ENCODE data around the gene PAWR. TPM values are rescaled to one million over a fixed set of nuclear protein-coding genes. Genes with fewer than 3 reads are reported as not detected.
"Not testable (repeated sequence)": the region's sequence is repeated elsewhere in the genome, so short reads cannot be mapped to it uniquely, and the experiment has no call there.

The PAWR gene
- total RNA-seq, 4 donors from 2014 or later = 54.8 to 159 (median 65.8) TPM

DNA sequence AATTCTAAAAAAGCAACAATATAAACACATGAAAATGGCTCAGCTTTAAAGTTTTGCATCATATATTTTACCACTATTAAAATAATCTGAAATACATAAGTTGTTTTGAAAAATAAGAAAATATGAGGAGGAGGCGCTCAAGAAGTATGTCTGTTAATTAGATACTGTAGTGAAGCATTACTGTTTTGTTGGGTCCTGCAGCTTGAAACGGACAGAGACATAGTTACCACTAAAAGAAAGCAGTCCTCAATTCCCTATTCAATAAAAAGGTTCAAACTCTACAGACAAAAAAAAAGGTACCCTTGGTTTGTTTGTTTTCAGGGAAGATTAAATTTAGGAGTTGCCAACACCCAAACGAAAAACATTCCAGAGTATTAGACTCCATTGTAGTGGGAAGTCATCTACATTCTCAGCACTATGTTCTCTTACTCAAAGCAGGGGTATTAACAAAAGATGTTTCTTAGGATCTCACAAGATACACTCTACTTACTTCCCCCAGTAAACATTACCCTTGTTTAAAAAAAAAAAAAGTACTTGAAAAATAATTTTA lies 3.0 kb downstream of the PAWR start:
- TF ChIP-seq EP300 (IDR thresholded peaks at IDR 0.05) (no peak), POLR2A (IDR thresholded peaks at IDR 0.05) (no peak)
- TF ChIP-seq, protein P1, sequence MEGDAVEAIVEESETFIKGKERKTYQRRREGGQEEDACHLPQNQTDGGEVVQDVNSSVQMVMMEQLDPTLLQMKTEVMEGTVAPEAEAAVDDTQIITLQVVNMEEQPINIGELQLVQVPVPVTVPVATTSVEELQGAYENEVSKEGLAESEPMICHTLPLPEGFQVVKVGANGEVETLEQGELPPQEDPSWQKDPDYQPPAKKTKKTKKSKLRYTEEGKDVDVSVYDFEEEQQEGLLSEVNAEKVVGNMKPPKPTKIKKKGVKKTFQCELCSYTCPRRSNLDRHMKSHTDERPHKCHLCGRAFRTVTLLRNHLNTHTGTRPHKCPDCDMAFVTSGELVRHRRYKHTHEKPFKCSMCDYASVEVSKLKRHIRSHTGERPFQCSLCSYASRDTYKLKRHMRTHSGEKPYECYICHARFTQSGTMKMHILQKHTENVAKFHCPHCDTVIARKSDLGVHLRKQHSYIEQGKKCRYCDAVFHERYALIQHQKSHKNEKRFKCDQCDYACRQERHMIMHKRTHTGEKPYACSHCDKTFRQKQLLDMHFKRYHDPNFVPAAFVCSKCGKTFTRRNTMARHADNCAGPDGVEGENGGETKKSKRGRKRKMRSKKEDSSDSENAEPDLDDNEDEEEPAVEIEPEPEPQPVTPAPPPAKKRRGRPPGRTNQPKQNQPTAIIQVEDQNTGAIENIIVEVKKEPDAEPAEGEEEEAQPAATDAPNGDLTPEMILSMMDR (IDR thresholded peaks at IDR 0.05) = no peak
- Histone ChIP-seq H3K4me1 (peaks cover 0 to 29% (median 1%) of the 10 kb centered on the region in 4 donors), H3K9me3 (no peaks in the 10 kb centered on the region), H3K27ac (peak overlapping the region in 2 of 4 donors; percentile 22 to 89), H3K4me3 (peak overlapping the region in 2 of 4 donors; percentile 15 to 97), H3K27me3 (no peaks in the 10 kb centered on the region), H3K36me3 (no peaks in the 10 kb centered on the region)
- WGBS, 2 donors = 49 to 53% methylated on average over 3 of the region's 3 CpGs
- DNase-seq (ENCODE audit: low spot score in 2 of 2) = no peak

DNA sequence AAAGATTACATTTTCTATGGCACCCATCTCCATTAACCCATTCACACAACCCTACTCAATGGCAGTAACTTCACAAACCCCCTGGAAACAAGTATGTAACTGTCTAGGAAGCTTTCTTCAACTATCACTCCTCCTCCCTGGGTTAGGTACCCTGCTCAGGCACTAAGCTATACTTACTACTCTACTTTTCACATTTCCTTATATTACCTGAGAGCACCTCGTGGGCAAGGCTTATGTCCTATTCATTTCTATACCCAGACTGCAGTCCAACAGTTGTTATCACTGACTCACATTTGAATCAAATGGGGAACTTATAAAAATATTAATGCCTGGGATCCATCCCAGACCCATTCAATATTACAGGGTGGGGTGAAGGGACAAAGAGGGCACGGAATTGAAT lies 4.6 kb downstream of the PAWR start:
- 68 to 74% methylated on average over 2 of the region's 2 CpGs for WGBS, 2 donors
- peaks cover 0 to 20% (median 1%) of the 10 kb centered on the region in 4 donors for H3K4me1 ChIP-seq
- no peak overlapping the region for H3K4me3 ChIP-seq

DNA sequence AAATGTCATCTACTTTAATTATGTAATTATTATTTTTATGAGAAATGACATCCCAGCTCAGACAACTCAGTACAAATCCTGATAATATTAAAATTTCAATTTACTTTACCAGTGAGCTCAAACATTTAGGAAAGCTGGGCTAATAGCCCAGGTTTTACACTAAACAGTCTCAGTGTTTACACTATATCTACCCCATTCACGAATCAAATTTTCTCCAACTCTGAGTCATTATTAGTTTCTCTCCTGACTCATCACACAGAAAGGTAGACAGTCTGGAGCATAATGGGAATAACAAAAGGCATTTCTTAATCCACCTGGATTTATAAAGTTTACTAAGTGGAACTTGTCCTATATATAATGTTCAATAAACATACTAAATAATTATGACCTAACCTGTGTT lies 5.7 kb downstream of the PAWR start:
- TF ChIP-seq POLR2A (IDR thresholded peaks at IDR 0.05) = no peak
- TF ChIP-seq, protein P1 (IDR thresholded peaks at IDR 0.05) = no peak
- TF ChIP-seq EP300 (IDR thresholded peaks at IDR 0.05) = no peak
- DNase-seq (ENCODE audit: low spot score in 2 of 2) = no peak
- H3K9me3 ChIP-seq = no peaks in the 10 kb centered on the region
- H3K36me3 ChIP-seq = no peaks in the 10 kb centered on the region
- 0 to 22% methylated on average over 1 of the region's 1 CpG for WGBS, 2 donors
- no peaks in the 10 kb centered on the region for H3K27me3 ChIP-seq
- H3K27ac ChIP-seq = no peak overlapping the region
- H3K4me1 ChIP-seq = peaks cover 0 to 13% (median 1%) of the 10 kb centered on the region in 4 donors
- no peak overlapping the region for H3K4me3 ChIP-seq

More for the DNA sequence above, 4.6 kb downstream of the PAWR start:
- Histone ChIP-seq H3K27ac (no peak overlapping the region), H3K27me3 (no peaks in the 10 kb centered on the region), H3K36me3 (no peaks in the 10 kb centered on the region), H3K9me3 (no peaks in the 10 kb centered on the region)
- no peak for TF ChIP-seq POLR2A (IDR thresholded peaks at IDR 0.05)
- TF ChIP-seq, protein P1 (IDR thresholded peaks at IDR 0.05) = no peak
- TF ChIP-seq EP300 (IDR thresholded peaks at IDR 0.05) = no peak
- DNase-seq (ENCODE audit: low spot score in 2 of 2) = no peak

DNA sequence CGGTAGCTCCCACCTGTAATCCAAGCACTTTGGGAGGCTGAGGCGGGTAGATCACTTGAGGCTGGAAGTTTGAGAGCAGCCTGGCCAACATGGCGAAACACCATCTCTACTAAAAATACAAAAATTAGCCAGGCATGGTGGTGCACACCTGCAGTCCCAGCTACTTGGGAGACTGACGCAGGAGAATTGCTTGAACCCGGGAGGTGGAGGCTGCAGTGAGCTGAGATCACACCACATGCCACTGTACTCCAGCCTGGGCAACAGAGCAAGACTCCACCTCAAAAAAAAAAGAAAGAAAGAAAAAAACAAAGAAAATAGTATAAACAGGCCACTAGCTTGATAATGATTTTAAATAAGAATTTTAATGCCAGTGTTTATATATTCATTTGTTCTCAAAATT lies 6.4 kb downstream of the PAWR start:
- H3K9me3 ChIP-seq; DNase-seq (ENCODE audit: low spot score in 2 of 2); H3K27ac ChIP-seq; H3K36me3 ChIP-seq; H3K4me3 ChIP-seq; H3K27me3 ChIP-seq: not testable (repeated sequence)
- 95 to 96% methylated on average over 5 of the region's 5 CpGs for WGBS, 2 donors
- H3K4me1 ChIP-seq = peaks cover 0 to 10% (median 1%) of the 10 kb centered on the region in 4 donors

DNA sequence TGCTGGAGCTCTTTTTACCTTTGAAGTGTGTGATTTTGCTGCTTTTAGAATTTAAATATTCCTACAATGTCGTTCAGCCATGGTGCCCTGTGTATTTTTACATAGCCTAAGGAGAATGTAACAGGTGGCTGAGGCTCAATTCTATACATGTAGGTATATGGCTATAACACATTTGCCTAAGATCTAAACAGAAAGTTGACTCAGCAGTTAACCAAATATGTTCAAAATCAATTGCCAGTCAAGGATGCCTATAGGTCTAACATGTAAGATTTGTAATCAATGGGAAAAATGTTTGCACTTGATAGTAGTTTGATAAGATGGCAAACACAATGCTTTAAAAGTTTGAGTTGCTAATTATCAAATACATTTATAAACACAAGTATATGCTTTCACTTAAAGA lies 8.2 kb downstream of the PAWR start:
- no peak overlapping the region for H3K4me3 ChIP-seq
- no peak overlapping the region for H3K27ac ChIP-seq
- H3K4me1 ChIP-seq = peaks cover 0 to 10% (median 1%) of the 10 kb centered on the region in 4 donors
- no peaks in the 10 kb centered on the region for H3K9me3 ChIP-seq
- DNase-seq (ENCODE audit: low spot score in 2 of 2) = no peak
- WGBS, 2 donors = 63 to 75% methylated on average over 1 of the region's 1 CpG
- no peaks in the 10 kb centered on the region for H3K27me3 ChIP-seq
- TF ChIP-seq, protein P1 (IDR thresholded peaks at IDR 0.05) = no peak
- TF ChIP-seq EP300 (IDR thresholded peaks at IDR 0.05) (no peak), POLR2A (IDR thresholded peaks at IDR 0.05) (no peak)
- no peaks in the 10 kb centered on the region for H3K36me3 ChIP-seq
